Naive thymus-derived CD4-positive, alpha-beta T cell (primary cell): Measurements from ENCODE around the gene BRAP. TPM values are rescaled to one million over a fixed set of nuclear protein-coding genes. Genes with fewer than 3 reads are reported as not detected.
"Not testable (repeated sequence)": the region's sequence is repeated elsewhere in the genome, so short reads cannot be mapped to it uniquely, and the experiment has no call there.

ENCODE experiments used
- ATAC-seq: fragments of 150-1000 bp; cut with Tn5 transposase; 2 replicates; pipeline ENCODE4 v1.10.0; 2021; ENCODE audit warnings: mild to moderate bottlenecking, moderate library complexity
- CTCF ChIA-PET: fragments of 350-600 bp; sonication (Branson Sonifier 250); formaldehyde crosslinking; loops from one replicate; lab custom pipeline; 2021; ENCODE audit warnings: antibody characterized with exemption; lab: Charles Lee
- POLR2A ChIA-PET: fragments of 350-600 bp; sonication (Branson Sonifier 250); formaldehyde crosslinking; loops from one replicate; lab custom pipeline; 2021; ENCODE audit warnings: antibody characterized with exemption, inconsistent platforms; lab: Charles Lee
- DNase-seq, 9 donors: peaks; one replicate each; pipeline versions ENCODE4 v3.0.0 to v3.0.0-alpha.2; 2020 to 2022; ENCODE audit warnings: mixed read lengths in 1 of 9
- H3K27ac ChIP-seq: one replicate; pipeline ENCODE4 v1.7.0; 2013; ENCODE audit warnings: mild to moderate bottlenecking, low read depth, low read length, moderate library complexity
- H3K27me3 ChIP-seq, 2 donors: one replicate each; pipeline ENCODE4 v1.7.0; 2013; ENCODE audit warnings: low read length in 2 of 2, mild to moderate bottlenecking in 2 of 2, moderate library complexity in 2 of 2; ENCODE audit not compliant: control insufficient read depth in 2 of 2, insufficient read depth in 2 of 2
- H3K36me3 ChIP-seq, 3 experiments: 1 replicate in 2 of 3; 2 replicates in 1 of 3; pipeline ENCODE4 v1.7.0; 2013; ENCODE audit warnings: low read length in 3 of 3, mild to moderate bottlenecking in 3 of 3, moderate library complexity in 1 of 3; ENCODE audit not compliant: insufficient read depth in 3 of 3, control insufficient read depth in 2 of 3
- H3K4me1 ChIP-seq, 2 donors: one replicate each; pipeline ENCODE4 v1.7.0; 2013; ENCODE audit warnings: low read length in 2 of 2, mild to moderate bottlenecking in 2 of 2, moderate library complexity in 1 of 2; ENCODE audit not compliant: control insufficient read depth in 2 of 2, insufficient read depth in 2 of 2
- H3K4me3 ChIP-seq: 2 replicates; pipeline ENCODE4 v1.7.0; 2013; ENCODE audit warnings: mild to moderate bottlenecking, low read length
- H3K9me3 ChIP-seq, 3 experiments: 1 replicate in 2 of 3; 2 replicates in 1 of 3; pipeline ENCODE4 v1.7.0; 2013; ENCODE audit warnings: low read length in 3 of 3; ENCODE audit not compliant: control insufficient read depth in 2 of 3
- H3K27ac Mint-ChIP-seq, 9 donors: one replicate each; pipeline ENCODE4 v1.8.0; 2020 to 2022; ENCODE audit warnings: mixed read lengths in 9 of 9, mild to moderate bottlenecking in 8 of 9, moderate library complexity in 5 of 9, inconsistent platforms in 2 of 9
- H3K27me3 Mint-ChIP-seq, 5 donors: one replicate each; pipeline ENCODE4 v1.8.0; 2021 to 2022; ENCODE audit warnings: mixed read lengths in 5 of 5, mild to moderate bottlenecking in 1 of 5
- H3K36me3 Mint-ChIP-seq, 5 donors: one replicate each; pipeline ENCODE4 v1.8.0; 2020 to 2022; ENCODE audit warnings: mixed read lengths in 5 of 5, mild to moderate bottlenecking in 3 of 5, inconsistent platforms in 1 of 5
- H3K4me1 Mint-ChIP-seq, 7 donors: one replicate each; pipeline ENCODE4 v1.8.0; 2020 to 2022; ENCODE audit warnings: mixed read lengths in 7 of 7, mild to moderate bottlenecking in 3 of 7, inconsistent platforms in 1 of 7
- H3K4me3 Mint-ChIP-seq, 10 donors: one replicate each; pipeline ENCODE4 v1.8.0; 2020 to 2022; ENCODE audit warnings: mild to moderate bottlenecking in 10 of 10, mixed read lengths in 10 of 10, moderate library complexity in 6 of 10, inconsistent platforms in 2 of 10
- H3K9me3 Mint-ChIP-seq, 11 donors: one replicate each; pipeline ENCODE4 v1.8.0; 2020 to 2022; ENCODE audit warnings: mixed read lengths in 11 of 11, mild to moderate bottlenecking in 4 of 11, inconsistent platforms in 1 of 11, moderate library complexity in 1 of 11
- intact Hi-C, 2 donors: fragments of 100-400 bp; cut with micrococcal nuclease; formaldehyde crosslinking; loops; one replicate each; pipeline ENCODE4 v1.15.1; 2023
- polyA plus RNA-seq, 2 donors: library from polyadenylated mRNA; unstranded; fragments of 300-500 nt; fragmentation: Illumina TruSeq; gene quantifications; one replicate each; pipeline ENCODE4 v1.2.3, GENCODE V29; 2021
- total RNA-seq, 6 experiments: library from RNA in 5 of 6; stranded (reverse) in 5 of 6; gene quantifications; 1 replicate in 5 of 6; 2 replicates in 1 of 6; pipeline ENCODE4 v1.2.3 and lab custom pipeline; 2021 to 2026

Gene BRAP
- total and polyA plus RNA-seq, 7 experiments from 2014 or later: 19.4 to 27.3 (median 23.0) TPM

GRCh38 chr12:111686574-111687105 is 884 bp upstream of the BRAP start:
- H3K36me3 Mint-ChIP-seq: peaks cover 0 to 23% (median 11%) of the 10 kb centered on the region in 5 donors
- peak overlapping the region; percentile 90 to 98 (median 96) for H3K4me3 Mint-ChIP-seq
- Histone ChIP-seq H3K9me3 (no peaks in the 10 kb centered on the region), H3K4me1 (peaks cover 17 to 18% of the 10 kb centered on the region in 2 donors), H3K27ac (peak overlapping the region; percentile 83), H3K36me3 (peaks cover 0 to 19% (median 3%) of the 10 kb centered on the region in 3 experiments), H3K27me3 (no peaks in the 10 kb centered on the region), H3K4me3 (peak overlapping the region; percentile 90)
- POLR2A ChIA-PET: interaction anchor here (0.6 to 1.9 kb wide), 4 partner anchors 90 to 252 kb away, joined by 3 to 6 read pairs (median 3); partner anchors contain the start of gene MAPKAPK5
- CTCF ChIA-PET: no interaction called here
- DNase-seq: peak in 4 of 9 donors; percentile 3 to 11 (median 7)
- H3K4me1 Mint-ChIP-seq: peaks cover 28 to 57% (median 49%) of the 10 kb centered on the region in 7 donors
- intact Hi-C loops: loop anchor here (1.0 to 10.0 kb wide), 7 partner anchors 87 to 728 kb away; partner anchors contain the start of genes ATXN2 (in 1 of the 2), ERP29 (in 1 of the 2), HECTD4 (in 1 of the 2) and MAPKAPK5 (in 1 of the 2)
- peaks cover 0 to 2% (median 0%) of the 10 kb centered on the region in 5 donors for H3K27me3 Mint-ChIP-seq
- peak overlapping the region; percentile 84 to 98 (median 96) for H3K27ac Mint-ChIP-seq
- peaks cover 0 to 7% (median 0%) of the 10 kb centered on the region in 11 donors for H3K9me3 Mint-ChIP-seq
- no peak for ATAC-seq

- H3K4me1 Mint-ChIP-seq: peaks cover 21 to 52% (median 44%) of the 10 kb centered on the region in 7 donors
- peak in 2 of 9 donors; percentile 15 to 29 for DNase-seq
Observed at GRCh38 chr12:111685322-111685810, 390 bp downstream of the BRAP start.

DNA sequence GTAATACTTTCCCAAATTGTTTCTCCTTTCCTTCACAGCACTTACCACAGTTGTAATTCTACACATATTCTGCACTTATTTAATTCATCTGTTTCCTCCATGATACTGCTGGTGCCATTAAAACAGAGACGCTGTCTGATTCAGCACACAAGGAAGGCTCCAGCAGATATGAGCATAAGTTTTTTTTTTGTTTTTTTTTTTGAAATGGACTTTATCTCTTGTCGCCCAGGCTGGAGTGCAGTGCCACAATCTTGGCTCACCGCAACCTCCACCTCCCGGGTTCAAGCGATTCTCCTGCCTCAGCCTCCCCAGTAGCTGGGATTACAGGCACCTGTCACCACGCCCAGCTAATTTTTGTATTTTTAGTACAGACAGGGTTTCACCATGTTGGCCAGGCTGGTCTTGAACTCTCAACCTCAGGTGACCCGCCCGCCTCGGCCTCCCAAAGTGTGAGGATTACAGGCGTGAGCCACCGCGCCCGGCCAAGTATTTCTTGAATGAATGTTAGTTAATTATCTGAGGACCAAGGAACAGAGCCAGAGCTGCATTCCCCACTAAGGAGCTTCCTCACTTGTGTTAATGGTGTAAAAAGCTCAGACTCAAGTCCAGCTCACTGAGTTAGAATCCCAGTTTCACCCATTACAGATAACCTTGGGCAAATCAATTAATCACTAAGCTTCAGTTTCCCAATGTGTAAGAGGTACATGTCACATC is 1.1 kb downstream of the BRAP start:
- H3K9me3 Mint-ChIP-seq, H3K27me3 Mint-ChIP-seq, H3K27me3 ChIP-seq, CTCF ChIA-PET, ATAC-seq, DNase-seq, H3K9me3 ChIP-seq: not testable (repeated sequence)
- Mint-ChIP-seq H3K36me3 (peaks cover 0 to 20% (median 13%) of the 10 kb centered on the region in 5 donors), H3K27ac (peak overlapping the region; percentile 90 to 98 (median 96)), H3K4me3 (peak overlapping the region; percentile 90 to 98 (median 96)), H3K4me1 (peaks cover 21 to 52% (median 44%) of the 10 kb centered on the region in 7 donors)
- H3K27ac ChIP-seq: peak overlapping the region; percentile 83
- H3K4me1 ChIP-seq: peaks cover 17 to 18% of the 10 kb centered on the region in 2 donors
- POLR2A ChIA-PET: interaction anchor here (0.5 to 1.4 kb wide), 2 partner anchors 12 to 318 kb away, joined by 3 to 4 read pairs; no protein-coding TSS in a partner anchor
- H3K36me3 ChIP-seq: peaks cover 0 to 36% (median 7%) of the 10 kb centered on the region in 3 experiments
- peak overlapping the region; percentile 90 for H3K4me3 ChIP-seq
- intact Hi-C loops: loop anchor here (1.0 to 10.0 kb wide), 7 partner anchors 86 to 730 kb away; partner anchors contain the start of genes ATXN2 (in 1 of the 2), ERP29 (in 1 of the 2), HECTD4 (in 1 of the 2) and MAPKAPK5 (in 1 of the 2)

More at GRCh38 chr12:111685322-111685810, 390 bp downstream of the BRAP start:
- Histone ChIP-seq H3K4me3 (peak overlapping the region; percentile 90), H3K4me1 (peaks cover 17 to 18% of the 10 kb centered on the region in 2 donors), H3K9me3 (no peaks in the 10 kb centered on the region), H3K27me3 (no peaks in the 10 kb centered on the region), H3K27ac (peak overlapping the region; percentile 83), H3K36me3 (peaks cover 0 to 30% (median 7%) of the 10 kb centered on the region in 3 experiments)
- H3K4me3 Mint-ChIP-seq: peak overlapping the region; percentile 90 to 98 (median 96)
- H3K27ac Mint-ChIP-seq: peak overlapping the region; percentile 90 to 98 (median 96)
- intact Hi-C loops: loop anchor here (1.0 to 10.0 kb wide), 7 partner anchors 87 to 729 kb away; partner anchors contain the start of genes ATXN2 (in 1 of the 2), ERP29 (in 1 of the 2), HECTD4 (in 1 of the 2) and MAPKAPK5 (in 1 of the 2)
- ATAC-seq: peak; percentile 8
- H3K9me3 Mint-ChIP-seq: peaks cover 0 to 7% (median 0%) of the 10 kb centered on the region in 11 donors
- H3K27me3 Mint-ChIP-seq: peaks cover 0 to 2% (median 0%) of the 10 kb centered on the region in 5 donors
- ChIA-PET CTCF (no interaction called here), POLR2A (interaction anchor here (0.6 to 1.9 kb wide), 8 partner anchors 12 to 1253 kb away, joined by 3 to 6 read pairs (median 4); partner anchors contain the start of gene MAPKAPK5)
- peaks cover 0 to 20% (median 13%) of the 10 kb centered on the region in 5 donors for H3K36me3 Mint-ChIP-seq

- CTCF ChIA-PET: no interaction called here
- peaks cover 0 to 6% (median 0%) of the 10 kb centered on the region in 7 donors for H3K4me1 Mint-ChIP-seq
- Histone ChIP-seq H3K4me1 (no peaks in the 10 kb centered on the region), H3K4me3 (no peak overlapping the region), H3K27ac (no peak overlapping the region), H3K9me3 (no peaks in the 10 kb centered on the region), H3K36me3 (peaks cover 7 to 91% (median 18%) of the 10 kb centered on the region in 3 experiments), H3K27me3 (no peaks in the 10 kb centered on the region)
- H3K9me3 Mint-ChIP-seq: no peaks in the 10 kb centered on the region
- H3K36me3 Mint-ChIP-seq: peaks cover 3 to 33% (median 13%) of the 10 kb centered on the region in 5 donors
- intact Hi-C loops: no loop called here
- no peaks in the 10 kb centered on the region for H3K27me3 Mint-ChIP-seq
- no peak overlapping the region for H3K27ac Mint-ChIP-seq
- POLR2A ChIA-PET: no interaction called here
- no peak for DNase-seq
- no peak overlapping the region for H3K4me3 Mint-ChIP-seq
- no peak for ATAC-seq
Observed at GRCh38 chr12:111677186-111677585, 8.6 kb downstream of the BRAP start.

DNA sequence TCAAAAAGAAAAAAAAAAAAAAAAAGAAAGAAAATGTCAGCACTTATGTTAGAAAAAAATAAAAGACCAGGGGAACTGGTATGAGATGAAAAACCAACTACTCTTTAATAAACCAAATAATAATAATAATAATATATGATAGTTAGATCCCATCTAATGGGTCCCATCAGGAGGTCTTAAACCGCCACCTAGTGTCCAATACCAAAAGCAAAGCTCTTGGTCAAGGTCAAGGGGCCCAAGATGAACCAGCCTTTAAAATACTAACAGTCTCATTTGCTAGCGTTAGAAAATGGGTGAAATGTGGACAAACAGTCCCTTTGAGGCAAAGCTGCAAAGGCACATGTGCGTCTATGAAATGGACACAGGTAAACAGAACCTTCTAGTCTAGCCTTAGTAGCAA is 12.3 kb downstream of the BRAP start:
- Histone ChIP-seq H3K36me3 (peaks cover 0 to 91% (median 18%) of the 10 kb centered on the region in 3 experiments), H3K4me1 (no peaks in the 10 kb centered on the region), H3K9me3 (no peaks in the 10 kb centered on the region), H3K27me3 (no peaks in the 10 kb centered on the region), H3K4me3 (no peak overlapping the region), H3K27ac (no peak overlapping the region)
- Mint-ChIP-seq H3K4me3 (no peak overlapping the region), H3K36me3 (peaks cover 5 to 35% (median 13%) of the 10 kb centered on the region in 5 donors), H3K27me3 (no peaks in the 10 kb centered on the region), H3K27ac (no peak overlapping the region), H3K4me1 (peaks cover 0 to 3% (median 0%) of the 10 kb centered on the region in 7 donors), H3K9me3 (no peaks in the 10 kb centered on the region)
- ChIA-PET CTCF (interaction anchor here (0.6 to 1.3 kb wide), 4 partner anchors 13 to 297 kb away, joined by 3 to 9 read pairs (median 4); no protein-coding TSS in a partner anchor), POLR2A (interaction anchor here (0.7 to 1.3 kb wide), 2 partner anchors 12 to 304 kb away, joined by 3 to 4 read pairs; partner anchors contain the start of genes ACAD10 and BRAP)
- intact Hi-C loops: loop anchor here in 1 of 2 donors (1.0 kb wide), 1 partner anchor 276 kb away; no protein-coding TSS in a partner anchor
- ATAC-seq: no peak
- no peak for DNase-seq
